Activated CD4-positive, alpha-beta T cell treated with anti-CD3 and anti-CD28 coated beads, Interleukin-2, Interleukin-6, amounts not matched to agents 100 ng/mL and 50 ng/mL, durations not matched to agents 16 hours and 8 hours (primary cell): ENCODE results near the gene TMEM25.
A peak's percentile ranks its signal among the peaks of the same experiment; 100 is the strongest.
"Not testable (repeated sequence)": the region's sequence is repeated elsewhere in the genome, so short reads cannot be mapped to it uniquely, and the experiment has no call there.

ENCODE experiments used
- DNase-seq: peaks from one replicate; pipeline ENCODE4 v3.0.0-alpha.2; 2020

The TMEM25 gene

DNA sequence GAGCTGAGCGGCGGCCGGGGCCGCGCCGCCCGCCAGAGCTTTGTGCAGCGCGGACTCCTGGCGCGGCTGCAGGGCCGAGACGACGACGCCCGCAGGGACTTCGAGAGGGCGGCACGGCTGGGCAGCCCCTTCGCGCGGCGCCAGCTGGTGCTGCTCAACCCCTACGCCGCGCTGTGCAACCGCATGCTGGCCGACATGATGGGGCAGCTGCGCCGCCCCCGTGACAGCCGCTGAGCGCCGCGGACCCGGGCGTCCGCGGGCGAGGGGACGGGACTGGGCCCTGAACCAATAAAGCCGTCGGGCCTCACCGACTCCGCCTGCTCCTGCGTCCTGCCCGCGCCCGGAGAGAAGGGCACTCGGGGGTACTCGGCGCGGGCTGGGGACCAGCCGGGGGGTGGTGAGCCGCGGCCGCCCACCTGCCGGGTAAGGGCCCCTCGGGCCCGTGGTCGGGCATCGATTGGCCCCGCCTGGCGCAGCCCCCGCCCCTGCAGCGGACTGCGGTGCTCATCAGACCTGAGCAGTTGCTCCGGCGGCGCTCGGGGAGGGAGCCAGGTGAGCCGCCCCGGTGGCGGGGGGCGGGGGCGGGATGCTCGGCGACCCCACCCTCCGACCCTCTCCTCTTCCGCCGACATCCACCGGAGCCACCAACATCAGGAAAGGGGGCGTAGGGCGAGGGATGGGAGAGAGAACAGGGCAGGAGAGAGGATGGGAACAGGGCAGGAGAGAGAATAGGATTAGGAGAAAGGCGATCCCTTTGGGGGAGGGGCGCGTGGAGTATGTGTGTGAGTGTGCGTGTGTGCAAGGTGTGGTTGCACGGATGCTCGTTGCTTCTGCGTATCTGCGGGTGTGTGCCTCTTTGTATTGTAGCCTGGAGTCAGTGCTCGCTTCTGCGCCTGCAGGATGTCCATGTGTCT, at the start of gene TMEM25:
Gene TMEM25 (plus strand): TSS at position 510 of the 914 bp plus-strand sequence. CDS start 610 bp downstream, outside the sequence.
- peak; percentile 80 for DNase-seq

DNA sequence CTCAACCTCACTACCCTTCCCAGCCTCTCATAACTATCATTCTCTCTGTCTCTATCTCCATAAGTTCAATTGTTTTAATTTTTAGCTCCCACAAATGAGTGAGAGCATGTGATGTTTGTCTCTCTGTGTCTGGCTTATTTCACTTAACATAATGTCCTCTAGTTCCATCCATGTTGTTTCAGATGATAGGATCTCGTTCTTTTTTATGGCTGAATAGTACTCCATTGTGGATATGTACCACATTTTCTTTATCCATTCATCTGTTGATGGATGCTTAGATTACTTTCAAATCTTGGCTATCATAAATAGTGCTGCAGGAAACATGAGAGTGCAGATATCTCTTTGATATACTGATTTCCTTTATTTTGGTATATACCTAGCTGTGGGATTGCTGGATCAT, 49.8 kb upstream of the TMEM25 start:
- DNase-seq = not testable (repeated sequence)

DNA sequence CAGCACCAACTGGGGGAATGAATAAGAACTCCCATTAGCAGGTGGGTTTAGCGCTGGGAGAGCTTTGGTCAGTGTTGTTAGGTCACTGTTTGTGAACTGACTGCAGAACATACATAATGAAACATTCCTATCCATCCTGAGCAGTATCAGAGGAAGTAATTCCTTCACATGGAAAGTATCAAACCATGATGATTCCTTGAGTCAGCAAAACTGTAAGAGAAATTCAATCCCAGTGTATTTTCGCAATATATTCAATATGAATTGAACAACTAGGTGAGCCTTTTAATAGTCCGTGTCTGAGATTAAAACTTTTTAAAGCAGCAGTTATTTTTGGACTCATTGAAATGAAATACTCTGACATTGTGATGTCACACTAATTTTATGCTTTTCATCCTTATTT, 46.6 kb upstream of the TMEM25 start:
- no peak for DNase-seq

DNA sequence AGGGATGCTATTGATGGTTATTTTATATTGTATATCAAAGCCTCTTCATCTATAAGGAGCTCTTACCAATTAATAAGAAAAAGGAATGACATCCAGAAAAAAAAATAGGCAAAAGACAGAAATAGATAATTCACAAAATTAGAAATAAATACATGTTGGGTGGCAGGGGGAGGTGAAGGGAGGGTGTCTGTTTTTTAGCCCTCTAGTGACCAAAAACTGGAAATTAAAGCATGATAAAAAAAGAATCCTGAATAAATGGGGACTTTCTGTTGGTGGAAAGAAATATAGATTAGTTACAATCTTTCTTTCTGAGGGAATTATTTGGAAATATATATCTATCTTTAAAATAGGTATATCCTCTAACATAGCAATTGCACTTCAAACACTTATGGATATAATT, 45.7 kb upstream of the TMEM25 start:
- no peak for DNase-seq

DNA sequence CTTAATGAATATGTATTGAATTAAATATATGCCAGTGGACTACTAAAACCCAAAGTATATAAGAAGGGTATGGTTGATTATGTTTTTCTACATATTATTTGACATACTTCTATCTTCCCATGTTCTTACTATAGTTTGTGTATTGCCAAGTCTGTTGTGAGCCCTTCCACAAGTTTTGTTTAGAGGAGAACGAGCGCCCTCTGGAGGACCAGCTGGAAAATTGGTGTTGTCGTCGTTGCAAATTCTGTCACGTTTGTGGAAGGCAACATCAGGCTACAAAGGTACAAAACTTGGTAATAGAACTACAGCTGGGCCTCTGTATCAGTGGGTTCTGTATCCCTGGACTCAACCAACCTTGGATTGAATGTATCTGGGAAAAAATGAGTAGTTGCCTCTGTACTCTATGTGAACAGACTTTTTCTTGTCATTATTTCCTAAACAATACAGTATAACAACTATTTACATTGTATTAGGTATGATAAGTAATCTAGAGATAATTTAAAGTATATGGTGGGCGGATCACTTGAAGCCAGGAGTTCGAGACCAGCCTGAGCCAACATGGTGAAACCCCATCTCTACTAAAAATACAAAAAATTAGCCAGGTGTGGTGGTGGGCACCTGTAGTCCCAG, 42.4 kb upstream of the TMEM25 start:
- DNase-seq = peak; percentile 85

DNA sequence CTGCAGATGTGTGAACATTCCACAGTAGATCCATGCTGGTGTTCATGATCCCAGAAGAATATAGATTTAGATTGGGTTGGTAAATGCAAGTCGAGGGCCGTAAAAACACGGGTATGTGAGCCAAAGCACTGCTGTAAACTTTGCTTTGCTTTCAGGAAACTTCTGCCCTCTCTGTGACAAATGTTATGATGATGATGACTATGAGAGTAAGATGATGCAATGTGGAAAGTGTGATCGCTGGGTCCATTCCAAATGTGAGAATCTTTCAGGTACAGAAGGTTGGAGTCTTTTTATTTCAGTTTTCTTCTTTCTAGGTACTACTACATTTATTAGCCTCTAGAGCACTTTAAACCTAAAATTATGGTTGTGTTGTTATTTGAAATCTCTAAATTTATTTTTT, 40.0 kb upstream of the TMEM25 start:
- no peak for DNase-seq

DNA sequence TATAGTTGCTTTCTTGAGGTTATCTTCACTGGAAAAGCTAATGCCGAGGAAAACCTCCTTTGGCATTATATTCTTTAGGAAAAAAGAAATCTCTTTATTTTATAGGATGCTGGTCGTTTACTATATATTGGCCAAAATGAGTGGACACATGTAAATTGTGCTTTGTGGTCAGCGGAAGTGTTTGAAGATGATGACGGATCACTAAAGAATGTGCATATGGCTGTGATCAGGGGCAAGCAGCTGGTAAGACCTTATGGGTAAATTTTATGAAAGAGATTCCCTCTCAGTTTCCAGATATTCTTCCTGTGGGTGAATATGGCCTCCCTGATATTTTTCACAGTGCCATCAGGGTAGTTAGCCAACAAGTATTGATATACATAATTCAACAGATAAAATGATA, 33.2 kb upstream of the TMEM25 start:
- no peak for DNase-seq

DNA sequence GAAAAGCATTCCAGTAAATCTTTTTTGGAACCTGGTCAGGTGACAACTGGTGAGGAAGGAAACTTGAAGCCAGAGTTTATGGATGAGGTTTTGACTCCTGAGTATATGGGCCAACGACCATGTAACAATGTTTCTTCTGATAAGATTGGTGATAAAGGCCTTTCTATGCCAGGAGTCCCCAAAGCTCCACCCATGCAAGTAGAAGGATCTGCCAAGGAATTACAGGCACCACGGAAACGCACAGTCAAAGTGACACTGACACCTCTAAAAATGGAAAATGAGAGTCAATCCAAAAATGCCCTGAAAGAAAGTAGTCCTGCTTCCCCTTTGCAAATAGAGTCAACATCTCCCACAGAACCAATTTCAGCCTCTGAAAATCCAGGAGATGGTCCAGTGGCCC, 27.8 kb upstream of the TMEM25 start:
- no peak for DNase-seq

DNA sequence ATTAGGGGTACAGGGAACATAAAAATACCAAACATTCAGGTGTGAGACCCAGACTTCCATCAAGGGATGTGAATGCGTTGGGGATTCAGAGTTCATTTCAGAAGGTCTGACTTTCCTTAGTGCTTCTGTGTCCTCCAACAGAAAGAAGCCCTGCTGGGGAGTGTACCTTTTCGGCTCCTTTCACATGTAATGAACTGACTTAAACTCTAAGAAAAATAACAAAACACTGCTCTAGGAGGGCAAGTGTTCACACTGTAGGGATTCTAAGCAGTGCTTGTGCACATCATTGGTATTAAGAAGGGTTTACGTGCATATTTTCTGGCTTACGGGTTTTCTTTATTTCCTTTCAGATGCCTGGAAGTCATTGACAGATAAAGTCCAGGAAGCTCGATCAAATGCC, 19.4 kb upstream of the TMEM25 start:
- DNase-seq = no peak

DNA sequence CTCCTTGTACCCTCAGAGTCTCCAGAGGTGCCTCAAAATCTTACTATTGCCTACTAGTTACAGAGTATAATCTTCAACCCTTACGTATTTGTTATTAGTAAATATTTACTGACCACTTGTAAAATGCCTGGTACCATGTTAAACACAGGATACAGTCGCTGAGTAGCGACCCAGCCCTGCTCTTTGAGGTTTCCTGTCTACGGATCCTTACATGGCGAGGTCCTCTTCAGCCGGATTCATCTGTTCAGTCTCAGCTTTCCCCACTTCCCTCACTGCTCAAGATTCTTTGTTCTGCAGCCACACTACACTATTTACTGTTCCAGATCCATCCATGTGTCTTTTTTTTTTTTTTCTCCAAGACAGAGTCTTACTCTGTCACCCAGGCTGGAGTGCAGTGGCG, 16.9 kb upstream of the TMEM25 start:
- DNase-seq = no peak

DNA sequence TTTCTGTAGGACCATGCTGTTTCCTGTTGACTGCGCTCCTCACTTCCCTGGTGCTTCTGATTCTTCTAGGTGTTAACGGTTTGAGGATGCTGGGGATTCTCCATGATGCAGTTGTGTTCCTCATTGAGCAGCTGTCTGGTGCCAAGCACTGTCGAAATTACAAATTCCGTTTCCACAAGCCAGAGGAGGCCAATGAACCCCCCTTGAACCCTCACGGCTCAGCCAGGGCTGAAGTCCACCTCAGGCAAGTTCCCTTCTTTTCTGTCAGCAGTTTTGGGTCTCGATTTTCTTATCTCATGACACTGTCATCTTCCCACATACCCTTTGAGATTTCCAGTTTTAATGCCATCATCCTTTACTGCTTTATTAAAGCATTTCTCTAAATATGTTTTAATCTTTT, 11.4 kb upstream of the TMEM25 start:
- DNase-seq = no peak

DNA sequence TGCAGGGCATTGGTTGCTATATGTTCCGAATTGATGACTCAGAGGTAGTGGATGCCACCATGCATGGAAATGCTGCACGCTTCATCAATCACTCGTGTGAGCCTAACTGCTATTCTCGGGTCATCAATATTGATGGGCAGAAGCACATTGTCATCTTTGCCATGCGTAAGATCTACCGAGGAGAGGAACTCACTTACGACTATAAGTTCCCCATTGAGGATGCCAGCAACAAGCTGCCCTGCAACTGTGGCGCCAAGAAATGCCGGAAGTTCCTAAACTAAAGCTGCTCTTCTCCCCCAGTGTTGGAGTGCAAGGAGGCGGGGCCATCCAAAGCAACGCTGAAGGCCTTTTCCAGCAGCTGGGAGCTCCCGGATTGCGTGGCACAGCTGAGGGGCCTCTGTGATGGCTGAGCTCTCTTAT, 9.1 kb upstream of the TMEM25 start:
- DNase-seq = no peak

DNA sequence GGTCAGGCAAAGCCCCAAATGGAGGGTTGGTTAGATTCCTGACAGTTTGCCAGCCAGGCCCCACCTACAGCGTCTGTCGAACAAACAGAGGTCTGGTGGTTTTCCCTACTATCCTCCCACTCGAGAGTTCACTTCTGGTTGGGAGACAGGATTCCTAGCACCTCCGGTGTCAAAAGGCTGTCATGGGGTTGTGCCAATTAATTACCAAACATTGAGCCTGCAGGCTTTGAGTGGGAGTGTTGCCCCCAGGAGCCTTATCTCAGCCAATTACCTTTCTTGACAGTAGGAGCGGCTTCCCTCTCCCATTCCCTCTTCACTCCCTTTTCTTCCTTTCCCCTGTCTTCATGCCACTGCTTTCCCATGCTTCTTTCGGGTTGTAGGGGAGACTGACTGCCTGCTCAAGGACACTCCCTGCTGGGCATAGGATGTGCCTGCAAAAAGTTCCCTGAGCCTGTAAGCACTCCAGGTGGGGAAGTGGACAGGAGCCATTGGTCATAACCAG, 8.4 kb upstream of the TMEM25 start:
- DNase-seq = no peak

DNA sequence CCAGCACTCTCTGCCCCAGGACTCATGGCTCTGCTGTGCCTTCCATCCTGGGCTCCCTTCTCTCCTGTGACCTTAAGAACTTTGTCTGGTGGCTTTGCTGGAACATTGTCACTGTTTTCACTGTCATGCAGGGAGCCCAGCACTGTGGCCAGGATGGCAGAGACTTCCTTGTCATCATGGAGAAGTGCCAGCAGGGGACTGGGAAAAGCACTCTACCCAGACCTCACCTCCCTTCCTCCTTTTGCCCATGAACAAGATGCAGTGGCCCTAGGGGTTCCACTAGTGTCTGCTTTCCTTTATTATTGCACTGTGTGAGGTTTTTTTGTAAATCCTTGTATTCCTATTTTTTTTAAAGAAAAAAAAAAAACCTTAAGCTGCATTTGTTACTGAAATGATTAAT, 6.6 kb upstream of the TMEM25 start:
- DNase-seq = no peak

DNA sequence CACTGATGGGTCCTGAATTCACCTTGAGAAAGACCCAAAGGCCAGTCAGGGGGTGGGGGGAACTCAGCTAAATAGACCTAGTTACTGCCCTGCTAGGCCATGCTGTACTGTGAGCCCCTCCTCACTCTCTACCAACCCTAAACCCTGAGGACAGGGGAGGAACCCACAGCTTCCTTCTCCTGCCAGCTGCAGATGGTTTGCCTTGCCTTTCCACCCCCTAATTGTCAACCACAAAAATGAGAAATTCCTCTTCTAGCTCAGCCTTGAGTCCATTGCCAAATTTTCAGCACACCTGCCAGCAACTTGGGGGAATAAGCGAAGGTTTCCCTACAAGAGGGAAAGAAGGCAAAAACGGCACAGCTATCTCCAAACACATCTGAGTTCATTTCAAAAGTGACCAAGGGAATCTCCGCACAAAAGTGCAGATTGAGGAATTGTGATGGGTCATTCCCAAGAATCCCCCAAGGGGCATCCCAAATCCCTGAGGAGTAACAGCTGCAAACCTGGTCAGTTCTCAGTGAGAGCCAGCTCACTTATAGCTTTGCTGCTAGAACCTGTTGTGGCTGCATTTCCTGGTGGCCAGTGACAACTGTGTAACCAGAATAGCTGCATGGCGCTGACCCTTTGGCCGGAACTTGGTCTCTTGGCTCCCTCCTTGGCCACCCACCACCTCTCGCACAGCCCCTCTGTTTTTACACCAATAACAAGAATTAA, 6.1 kb upstream of the TMEM25 start:
- no peak for DNase-seq

DNA sequence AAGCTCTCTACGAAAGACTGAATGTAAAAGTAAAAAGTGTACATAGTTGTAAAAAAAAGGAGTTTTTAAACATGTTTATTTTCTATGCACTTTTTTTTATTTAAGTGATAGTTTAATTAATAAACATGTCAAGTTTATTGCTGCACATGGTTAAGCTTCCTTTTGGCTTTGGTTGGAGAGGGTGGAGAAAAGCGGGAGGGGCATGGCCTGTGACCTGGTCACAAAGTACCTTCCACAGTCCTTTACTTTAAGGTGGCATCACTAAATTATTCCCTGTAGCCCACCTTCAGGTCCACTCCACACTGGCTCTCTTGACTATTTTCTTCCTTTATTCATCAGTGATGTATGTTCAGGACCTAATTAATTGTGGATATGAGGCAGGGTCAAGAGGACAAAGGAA, 4.3 kb upstream of the TMEM25 start:
- no peak for DNase-seq

DNA sequence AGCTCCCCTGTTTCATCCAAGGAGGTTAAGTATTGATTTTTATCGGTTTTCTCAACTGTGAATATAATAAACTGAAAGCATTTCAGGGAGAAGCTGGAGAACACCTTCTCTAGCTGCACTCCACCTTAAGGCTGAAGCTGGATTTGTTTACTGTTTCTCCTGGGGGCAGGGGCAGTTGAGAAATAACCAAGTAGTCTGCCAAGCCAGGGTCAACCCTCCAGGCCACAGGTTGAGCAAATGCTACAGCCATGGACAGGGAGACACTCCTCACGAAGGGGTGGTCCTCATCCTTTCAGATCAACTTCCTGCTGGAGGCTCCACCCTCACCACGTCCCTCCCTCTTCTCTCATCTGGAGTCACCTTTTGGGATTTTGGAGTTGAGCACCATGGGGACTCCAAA, 3.9 kb upstream of the TMEM25 start, which contains the start of gene TTC36:
Gene TTC36 (plus strand): TSS at position 366 of the 400 bp plus-strand sequence. CDS start 21 bp downstream, at position 387.
- no peak for DNase-seq

DNA sequence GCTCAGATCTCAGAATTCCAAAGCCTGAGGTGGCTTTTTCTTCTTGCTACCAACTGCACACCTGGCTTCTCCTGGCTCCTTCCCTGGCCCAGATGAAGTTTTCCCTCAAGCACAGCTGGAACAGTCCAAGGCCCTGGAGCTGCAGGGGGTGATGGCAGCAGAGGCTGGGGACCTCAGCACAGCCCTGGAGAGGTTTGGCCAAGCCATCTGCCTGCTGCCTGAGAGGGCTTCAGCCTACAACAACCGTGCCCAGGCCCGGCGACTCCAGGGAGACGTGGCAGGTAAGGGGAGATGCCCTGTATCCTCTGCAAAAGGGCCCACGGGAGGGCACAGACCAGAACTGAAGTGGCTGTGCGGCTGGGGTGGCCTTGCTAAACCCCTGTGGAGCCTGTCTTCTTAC, 2.5 kb upstream of the TMEM25 start:
- DNase-seq = no peak

DNA sequence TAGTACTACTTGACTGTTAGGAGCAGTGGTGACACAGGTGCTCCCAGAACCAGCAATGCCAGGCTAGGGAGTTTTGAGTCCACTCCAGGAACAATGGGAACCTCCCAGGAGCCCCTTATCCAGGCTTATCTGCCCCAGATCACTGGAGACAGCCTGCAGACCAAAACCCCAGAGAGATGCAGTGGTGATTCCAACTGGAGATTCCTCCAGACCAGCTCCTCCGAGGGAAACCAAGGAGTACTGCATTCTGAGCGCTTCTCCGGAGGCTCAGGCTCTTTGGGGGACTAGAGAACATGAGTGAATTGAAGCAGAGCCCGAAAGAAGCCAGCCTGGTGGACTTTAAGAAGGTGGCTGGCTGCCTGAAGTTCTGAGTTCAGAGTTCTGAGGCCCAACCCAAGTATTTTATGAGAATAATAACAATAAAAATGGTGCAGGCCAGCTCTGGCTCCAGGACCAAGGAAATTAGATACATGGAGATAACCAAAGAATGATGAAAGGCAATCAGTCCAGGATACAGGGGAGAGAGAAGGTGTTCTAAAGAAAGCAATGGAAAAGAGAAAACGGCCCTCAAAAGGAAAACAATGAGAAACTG, 1.3 kb upstream of the TMEM25 start:
- no peak for DNase-seq

DNA sequence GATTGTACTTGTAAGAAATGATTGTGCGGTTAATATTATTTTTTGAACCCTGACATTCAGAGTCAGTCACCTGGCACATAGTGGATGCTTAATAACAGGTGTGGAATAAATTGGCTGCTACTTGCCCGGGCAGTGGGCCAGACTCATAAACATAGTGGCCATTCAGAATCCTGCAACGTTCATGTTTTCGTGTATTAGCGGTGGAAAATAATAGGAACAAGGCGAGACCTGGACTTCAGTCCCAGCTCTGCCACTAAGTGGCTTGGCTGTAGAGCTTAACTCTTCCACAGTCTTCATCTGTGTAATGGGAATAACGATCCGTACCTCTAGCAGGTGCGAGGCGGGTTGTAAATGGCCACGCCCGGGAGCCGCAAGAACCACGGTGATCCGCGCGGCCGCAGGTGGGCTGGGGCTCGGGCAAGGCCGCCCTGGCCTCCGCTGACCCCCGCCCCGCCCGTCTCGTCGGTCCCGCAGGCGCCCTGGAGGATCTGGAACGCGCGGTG, 761 bp upstream of the TMEM25 start:
- DNase-seq = no peak

DNA sequence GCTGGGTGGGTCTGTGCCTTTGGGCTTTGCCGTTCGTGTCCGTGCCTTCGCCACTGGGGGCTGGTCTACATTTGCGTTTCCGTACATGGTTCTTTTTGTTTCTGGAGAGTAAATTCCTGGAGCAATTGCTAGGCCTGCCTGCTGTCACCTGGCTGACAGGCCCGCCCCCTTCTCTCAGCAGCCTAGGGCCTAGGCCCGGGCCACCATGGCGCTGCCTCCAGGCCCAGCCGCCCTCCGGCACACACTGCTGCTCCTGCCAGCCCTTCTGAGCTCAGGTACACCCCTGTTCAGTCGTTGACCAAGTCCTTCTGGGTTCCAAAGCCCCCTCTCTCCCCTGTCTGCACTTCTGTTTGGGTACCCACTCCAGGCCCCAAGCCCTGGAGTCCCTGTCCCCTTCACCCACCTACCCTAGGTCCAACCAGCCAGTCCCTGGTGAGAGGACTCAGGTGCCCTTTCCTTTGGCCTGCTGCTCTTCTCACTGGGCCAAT, 649 bp downstream of the TMEM25 start:
- no peak for DNase-seq

DNA sequence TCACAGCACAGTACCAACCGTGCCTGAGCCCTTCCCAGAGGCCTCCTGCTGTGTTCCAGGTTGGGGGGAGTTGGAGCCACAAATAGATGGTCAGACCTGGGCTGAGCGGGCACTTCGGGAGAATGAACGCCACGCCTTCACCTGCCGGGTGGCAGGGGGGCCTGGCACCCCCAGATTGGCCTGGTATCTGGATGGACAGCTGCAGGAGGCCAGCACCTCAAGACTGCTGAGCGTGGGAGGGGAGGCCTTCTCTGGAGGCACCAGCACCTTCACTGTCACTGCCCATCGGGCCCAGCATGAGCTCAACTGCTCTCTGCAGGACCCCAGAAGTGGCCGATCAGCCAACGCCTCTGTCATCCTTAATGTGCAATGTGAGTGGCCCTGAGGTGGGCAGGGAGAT, 1.1 kb downstream of the TMEM25 start:
- DNase-seq = no peak
